HG03095 (cell line): ENCODE results near the gene SMIM8.
"Not testable (repeated sequence)": the region's sequence is repeated elsewhere in the genome, so short reads cannot be mapped to it uniquely, and the experiment has no call there.

Experiments used
- ATAC-seq: cut with Tn5 transposase; IDR thresholded peaks from one replicate; pipeline ENCODE4 v1.9.1; 2021; ENCODE audit warnings: moderate library complexity; ENCODE audit not compliant: unreplicated experiment

The SMIM8 gene

GRCh38 chr6:87322304-87323212 lies at the start of gene SMIM8:
Gene SMIM8, plus strand, starts transcription at chr6:87322588. Its CDS starts 14,444 bp downstream, at chr6:87337032.
- ATAC-seq = peak; percentile 100

GRCh38 chr6:87274660-87275274 lies 47.6 kb upstream of the SMIM8 start:
- ATAC-seq = no peak

- no peak for ATAC-seq
These were observed 45.8 kb upstream of the SMIM8 start for GRCh38 chr6:87276624-87277023.

GRCh38 chr6:87277123-87277522 lies 45.3 kb upstream of the SMIM8 start:
- ATAC-seq = no peak

GRCh38 chr6:87279196-87279595 lies 43.2 kb upstream of the SMIM8 start:
- ATAC-seq = no peak

GRCh38 chr6:87281426-87281825 lies 41.0 kb upstream of the SMIM8 start:
- no peak for ATAC-seq

- ATAC-seq = no peak
These were observed 39.6 kb upstream of the SMIM8 start for GRCh38 chr6:87282743-87283142.

GRCh38 chr6:87283461-87283860 lies 38.9 kb upstream of the SMIM8 start:
- ATAC-seq = no peak

- no peak for ATAC-seq
These were observed 35.1 kb upstream of the SMIM8 start for GRCh38 chr6:87287251-87287650.

- ATAC-seq = no peak
These were observed 32.8 kb upstream of the SMIM8 start for GRCh38 chr6:87289571-87289970.

- no peak for ATAC-seq
These were observed 30.5 kb upstream of the SMIM8 start for GRCh38 chr6:87291883-87292282.

GRCh38 chr6:87293526-87293925 lies 28.9 kb upstream of the SMIM8 start:
- no peak for ATAC-seq

- no peak for ATAC-seq
These were observed 25.3 kb upstream of the SMIM8 start for GRCh38 chr6:87297119-87297518.

- not testable (repeated sequence) for ATAC-seq
These were observed 21.1 kb upstream of the SMIM8 start for GRCh38 chr6:87301277-87301676.

GRCh38 chr6:87308970-87309369 lies 13.4 kb upstream of the SMIM8 start:
- ATAC-seq = no peak

- ATAC-seq = no peak
These were observed 9.5 kb upstream of the SMIM8 start for GRCh38 chr6:87312860-87313259.

GRCh38 chr6:87315071-87315470 lies 7.3 kb upstream of the SMIM8 start:
- ATAC-seq = no peak

GRCh38 chr6:87319271-87319987 lies 3.0 kb upstream of the SMIM8 start:
- ATAC-seq = no peak

GRCh38 chr6:87323880-87324279 lies 1.5 kb downstream of the SMIM8 start:
- ATAC-seq = not testable (repeated sequence)

GRCh38 chr6:87330961-87331360 lies 8.6 kb downstream of the SMIM8 start:
- no peak for ATAC-seq

- ATAC-seq = no peak
These were observed 10.6 kb downstream of the SMIM8 start for GRCh38 chr6:87333033-87333432.
